H9 (cell line): ENCODE results near the gene R3HDML. TPM values are rescaled to one million over a fixed set of nuclear protein-coding genes. Genes with fewer than 3 reads are reported as not detected.

ENCODE experiments used
- DNase-seq: peaks from one replicate; pipeline ENCODE4 v3.0.0-alpha.2; 2017
- H2AFZ ChIP-seq: one replicate; pipeline ENCODE4 v1.6.1; 2013; ENCODE audit warnings: mild to moderate bottlenecking, low read length, control low read depth, moderate library complexity
- H2AK5ac ChIP-seq: 2 replicates; pipeline ENCODE4 v1.6.1; 2013; ENCODE audit warnings: low read length, control low read depth, mixed read lengths; ENCODE audit not compliant: insufficient read length
- H2BK120ac ChIP-seq: one replicate; pipeline ENCODE4 v1.6.1; 2013; ENCODE audit warnings: low read depth, mild to moderate bottlenecking, low read length, control low read depth, inconsistent platforms; ENCODE audit not compliant: poor library complexity, severe bottlenecking
- H2BK12ac ChIP-seq: 2 replicates; pipeline ENCODE4 v1.6.1; 2013; ENCODE audit warnings: low read length, control low read depth, mixed read lengths, low read depth; ENCODE audit not compliant: insufficient read length
- H2BK15ac ChIP-seq: 2 replicates; pipeline ENCODE4 v1.6.1; 2013; ENCODE audit warnings: low read depth, low read length, control low read depth
- H2BK20ac ChIP-seq: one replicate; pipeline ENCODE4 v1.6.1; 2013; ENCODE audit warnings: low read depth, mild to moderate bottlenecking, low read length, control low read depth, inconsistent platforms; ENCODE audit not compliant: poor library complexity, severe bottlenecking
- H2BK5ac ChIP-seq: 2 replicates; pipeline ENCODE4 v1.6.1; 2013; ENCODE audit warnings: low read length, control low read depth, mixed read lengths; ENCODE audit not compliant: insufficient read length
- H3K14ac ChIP-seq: 2 replicates; pipeline ENCODE4 v1.6.1; 2013; ENCODE audit warnings: low read length, control low read depth; ENCODE audit not compliant: insufficient read depth
- H3K18ac ChIP-seq: 2 replicates; pipeline ENCODE4 v1.6.1; 2013; ENCODE audit warnings: low read depth, mild to moderate bottlenecking, mixed read lengths, low read length, control low read depth; ENCODE audit not compliant: insufficient read length
- H3K23ac ChIP-seq: 2 replicates; pipeline ENCODE4 v1.6.1; 2013; ENCODE audit warnings: low read length, control low read depth, mixed read lengths, low read depth; ENCODE audit not compliant: insufficient read length
- H3K23me2 ChIP-seq: 2 replicates; pipeline ENCODE4 v1.6.1; 2013; ENCODE audit warnings: low read depth, mild to moderate bottlenecking, mixed read lengths, low read length, control low read depth; ENCODE audit not compliant: insufficient read length, poor library complexity, severe bottlenecking
- H3K27ac ChIP-seq: 2 replicates; pipeline ENCODE4 v1.5.1; 2013; ENCODE audit warnings: low read length, control low read depth, mixed read lengths, low read depth; ENCODE audit not compliant: insufficient read length
- H3K27me3 ChIP-seq: 2 replicates; pipeline ENCODE4 v1.6.1; 2013; ENCODE audit warnings: low read length, control low read depth, inconsistent platforms; ENCODE audit not compliant: insufficient read depth
- H3K4ac ChIP-seq: 2 replicates; pipeline ENCODE4 v1.6.1; 2013; ENCODE audit warnings: low read depth, mild to moderate bottlenecking, control low read depth, inconsistent platforms, low read length, moderate library complexity
- H3K4me1 ChIP-seq: 2 replicates; pipeline ENCODE4 v1.6.1; 2013; ENCODE audit warnings: low read length, control low read depth, inconsistent platforms; ENCODE audit not compliant: insufficient read depth
- H3K4me2 ChIP-seq: 2 replicates; pipeline ENCODE4 v1.6.1; 2013; ENCODE audit warnings: low read length, control low read depth, mixed read lengths; ENCODE audit not compliant: insufficient read length, insufficient read depth
- H3K56ac ChIP-seq: 2 replicates; pipeline ENCODE4 v1.6.1; 2013; ENCODE audit warnings: low read depth, mild to moderate bottlenecking, mixed read lengths, low read length, control low read depth; ENCODE audit not compliant: insufficient read length
- H3K79me1 ChIP-seq: 2 replicates; pipeline ENCODE4 v1.6.1; 2013; ENCODE audit warnings: low read depth, mild to moderate bottlenecking, moderate library complexity, low read length, control low read depth, inconsistent platforms; ENCODE audit not compliant: insufficient read depth, poor library complexity, severe bottlenecking
- H3K79me2 ChIP-seq: 2 replicates; pipeline ENCODE4 v1.6.1; 2013; ENCODE audit warnings: low read length, control low read depth, inconsistent platforms; ENCODE audit not compliant: insufficient read depth
- H3K9ac ChIP-seq: 2 replicates; pipeline ENCODE4 v1.6.1; 2013; ENCODE audit warnings: low read length, control low read depth, mixed read lengths; ENCODE audit not compliant: insufficient read length; ENCODE audit errors: extremely low read depth
- H3K9me3 ChIP-seq: one replicate; pipeline ENCODE4 v1.6.1; 2013; ENCODE audit warnings: low read depth, low read length, inconsistent platforms; ENCODE audit not compliant: control insufficient read depth
- H3T11ph ChIP-seq: one replicate; pipeline ENCODE4 v1.6.1; 2013; ENCODE audit warnings: mild to moderate bottlenecking, low read length, control low read depth, inconsistent platforms
- H4K20me1 ChIP-seq: one replicate; pipeline ENCODE4 v1.6.1; 2013; ENCODE audit not compliant: control insufficient read depth, insufficient read length, insufficient read depth
- H4K5ac ChIP-seq: 2 replicates; pipeline ENCODE4 v1.6.1; 2013; ENCODE audit warnings: low read depth, mild to moderate bottlenecking, mixed read lengths, low read length, control low read depth; ENCODE audit not compliant: insufficient read length
- H4K8ac ChIP-seq: replicated peaks from 2 replicates; pipeline ENCODE4 v1.6.1; 2013; ENCODE audit warnings: low read length, control low read depth, mixed read lengths, low read depth; ENCODE audit not compliant: insufficient read length
- H4K91ac ChIP-seq: 2 replicates; pipeline ENCODE4 v1.6.1; 2013; ENCODE audit warnings: low read depth, mild to moderate bottlenecking, moderate library complexity, mixed read lengths, low read length, control low read depth; ENCODE audit not compliant: insufficient read length
- H3K27ac Mint-ChIP-seq, 3 experiments: 2 replicates in 2 of 3; 3 replicates in 1 of 3; pipeline ENCODE4 v1.8.0; 2020 to 2021; ENCODE audit warnings: mixed read lengths in 3 of 3, mild to moderate bottlenecking in 1 of 3, moderate library complexity in 1 of 3
- H3K27me3 Mint-ChIP-seq: 2 replicates; pipeline ENCODE4 v1.8.0; 2021; ENCODE audit warnings: low read depth, mild to moderate bottlenecking, moderate library complexity, mixed read lengths
- H3K36me3 Mint-ChIP-seq, 3 experiments: 2 replicates in 2 of 3; 3 replicates in 1 of 3; pipeline ENCODE4 v1.8.0; 2020 to 2021; ENCODE audit warnings: low read depth in 3 of 3, mixed read lengths in 3 of 3; ENCODE audit not compliant: insufficient read depth in 1 of 3
- H3K4me1 Mint-ChIP-seq, 2 experiments: 2 replicates each; pipeline ENCODE4 v1.8.0; 2020; ENCODE audit warnings: mixed read lengths in 2 of 2
- H3K4me3 Mint-ChIP-seq, 2 experiments: 2 replicates in 1 of 2; 3 replicates in 1 of 2; pipeline ENCODE4 v1.8.0; 2020 to 2021; ENCODE audit warnings: mild to moderate bottlenecking in 2 of 2, mixed read lengths in 2 of 2, moderate library complexity in 1 of 2
- H3K9me3 Mint-ChIP-seq, 2 experiments: 2 replicates in 1 of 2; 3 replicates in 1 of 2; pipeline ENCODE4 v1.8.0; 2020; ENCODE audit warnings: mild to moderate bottlenecking in 2 of 2, mixed read lengths in 2 of 2, moderate library complexity in 1 of 2
- WGBS: extraction: QIAGEN DNeasy Blood & Tissue Kit; methylation state at CpG from one replicate; pipeline ENCODE4 v1.1.7; 2013; ENCODE audit warnings: missing lambda C conversion rate, low lambda C conversion rate, mixed read lengths; ENCODE audit not compliant: insufficient read length; ENCODE audit errors: extremely low coverage; 5-methylcytosine and 5-hydroxymethylcytosine counted together
- total RNA-seq: library from RNA; stranded (reverse); gene quantifications from 2 replicates; pipeline ENCODE4 v1.2.1, GENCODE V29; 2021
- TF ChIP-seq, protein P1 (sequence below): fragments of 200-600 bp; sonication (generic); conservative IDR thresholded peaks from 3 replicates; pipeline ENCODE4 v1.8.0; 2021; ENCODE audit warnings: antibody characterized with exemption, mild to moderate bottlenecking

The R3HDML gene
- total RNA-seq, 1 experiment from 2014 or later = not detected

GRCh38 chr20:44357020-44357419 is 20.2 kb downstream of the R3HDML start:
- H3K27ac Mint-ChIP-seq = no peak overlapping the region
- no peak overlapping the region for H4K5ac ChIP-seq

More at GRCh38 chr20:44357020-44357419, 20.2 kb downstream of the R3HDML start:
- Histone ChIP-seq H3K23ac (no peak overlapping the region), H2BK15ac (no peak overlapping the region), H3K4me2 (no peak overlapping the region), H3K27ac (no peak overlapping the region), H4K20me1 (no peaks in the 10 kb centered on the region), H3K23me2 (no peaks in the 10 kb centered on the region), H3K79me2 (no peaks in the 10 kb centered on the region), H2AFZ (no peak overlapping the region), H3K79me1 (no peaks in the 10 kb centered on the region), H3K27me3 (no peaks in the 10 kb centered on the region), H3T11ph (no peak overlapping the region), H3K56ac (no peak overlapping the region), H2BK20ac (no peak overlapping the region), H3K9me3 (no peaks in the 10 kb centered on the region), H3K4me1 (no peaks in the 10 kb centered on the region), H2BK12ac (no peak overlapping the region), H4K91ac (no peak overlapping the region), H3K9ac (no peak overlapping the region), H3K18ac (no peak overlapping the region), H2AK5ac (no peak overlapping the region), H2BK120ac (no peak overlapping the region), H3K14ac (no peak overlapping the region), H4K8ac (no peak overlapping the region), H3K4ac (no peak overlapping the region), H2BK5ac (no peak overlapping the region)
- Mint-ChIP-seq H3K27me3 (peaks cover 2% of the 10 kb centered on the region), H3K4me1 (peaks cover 4 to 10% of the 10 kb centered on the region in 2 experiments; a peak in 3 of 4 replicates), H3K9me3 (no peaks in the 10 kb centered on the region; a peak in 1 of 5 replicates), H3K36me3 (no peaks in the 10 kb centered on the region), H3K4me3 (no peak overlapping the region)
- no CpG with 5 or more reads among the region's 2 CpGs for WGBS
- DNase-seq = no peak
- TF ChIP-seq, protein P1, sequence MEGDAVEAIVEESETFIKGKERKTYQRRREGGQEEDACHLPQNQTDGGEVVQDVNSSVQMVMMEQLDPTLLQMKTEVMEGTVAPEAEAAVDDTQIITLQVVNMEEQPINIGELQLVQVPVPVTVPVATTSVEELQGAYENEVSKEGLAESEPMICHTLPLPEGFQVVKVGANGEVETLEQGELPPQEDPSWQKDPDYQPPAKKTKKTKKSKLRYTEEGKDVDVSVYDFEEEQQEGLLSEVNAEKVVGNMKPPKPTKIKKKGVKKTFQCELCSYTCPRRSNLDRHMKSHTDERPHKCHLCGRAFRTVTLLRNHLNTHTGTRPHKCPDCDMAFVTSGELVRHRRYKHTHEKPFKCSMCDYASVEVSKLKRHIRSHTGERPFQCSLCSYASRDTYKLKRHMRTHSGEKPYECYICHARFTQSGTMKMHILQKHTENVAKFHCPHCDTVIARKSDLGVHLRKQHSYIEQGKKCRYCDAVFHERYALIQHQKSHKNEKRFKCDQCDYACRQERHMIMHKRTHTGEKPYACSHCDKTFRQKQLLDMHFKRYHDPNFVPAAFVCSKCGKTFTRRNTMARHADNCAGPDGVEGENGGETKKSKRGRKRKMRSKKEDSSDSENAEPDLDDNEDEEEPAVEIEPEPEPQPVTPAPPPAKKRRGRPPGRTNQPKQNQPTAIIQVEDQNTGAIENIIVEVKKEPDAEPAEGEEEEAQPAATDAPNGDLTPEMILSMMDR = no peak
